Stimulated activated CD4-positive, alpha-beta T cell treated with anti-CD3 and anti-CD28 coated beads, TNF-alpha, amount 100 ng/mL, for 4 hours (primary cell): ENCODE measurements around the gene CCT5.
A peak's percentile ranks its signal among the peaks of the same experiment; 100 is the strongest.
"Not testable (repeated sequence)": the region's sequence is repeated elsewhere in the genome, so short reads cannot be mapped to it uniquely, and the experiment has no call there.

Source experiments
- DNase-seq, 3 experiments: peaks; one replicate each; pipeline ENCODE4 v3.0.0-alpha.2; 2020; ENCODE audit warnings: low read depth in 3 of 3

Gene CCT5

DNA sequence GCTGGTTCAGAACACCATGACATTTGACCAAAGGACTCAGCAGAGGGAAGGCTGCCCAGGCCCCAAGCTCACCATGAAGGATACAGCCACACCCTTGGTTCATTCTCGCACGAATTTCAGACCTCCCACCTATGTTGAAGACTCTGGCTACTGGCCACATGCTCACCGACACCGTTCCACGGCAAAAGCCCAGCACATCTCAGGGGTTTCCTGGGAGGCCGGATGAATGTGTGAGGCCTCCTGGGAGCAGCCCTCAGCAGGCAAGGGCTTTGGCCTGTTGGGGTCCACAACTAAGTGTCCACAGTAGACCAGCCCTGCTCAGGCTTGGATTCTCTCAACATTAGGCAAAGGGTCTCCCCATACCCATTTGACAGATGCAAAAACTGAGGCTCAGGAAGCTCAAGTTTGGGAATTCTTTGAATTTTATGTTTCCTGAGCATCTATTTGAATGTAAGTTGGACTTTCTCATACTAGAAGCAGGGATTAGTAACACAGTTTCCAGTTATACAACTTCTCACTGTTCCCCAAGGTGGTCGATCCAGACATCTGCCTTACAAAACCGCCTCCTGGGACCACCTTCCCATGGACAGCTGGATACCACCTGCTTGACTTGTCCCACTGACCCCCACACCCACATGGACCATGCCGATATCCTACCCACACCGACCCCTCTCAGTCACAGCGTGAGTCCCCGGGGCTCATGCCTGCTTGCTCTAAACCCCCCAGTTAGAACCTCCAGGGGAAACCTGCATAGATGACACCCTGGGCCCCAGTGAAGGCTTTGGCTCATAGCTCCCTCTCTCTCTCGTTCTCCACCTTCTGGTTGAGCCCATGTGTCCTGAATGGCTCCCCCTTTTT, 27.9 kb downstream of the CCT5 start:
- no peak for DNase-seq

DNA sequence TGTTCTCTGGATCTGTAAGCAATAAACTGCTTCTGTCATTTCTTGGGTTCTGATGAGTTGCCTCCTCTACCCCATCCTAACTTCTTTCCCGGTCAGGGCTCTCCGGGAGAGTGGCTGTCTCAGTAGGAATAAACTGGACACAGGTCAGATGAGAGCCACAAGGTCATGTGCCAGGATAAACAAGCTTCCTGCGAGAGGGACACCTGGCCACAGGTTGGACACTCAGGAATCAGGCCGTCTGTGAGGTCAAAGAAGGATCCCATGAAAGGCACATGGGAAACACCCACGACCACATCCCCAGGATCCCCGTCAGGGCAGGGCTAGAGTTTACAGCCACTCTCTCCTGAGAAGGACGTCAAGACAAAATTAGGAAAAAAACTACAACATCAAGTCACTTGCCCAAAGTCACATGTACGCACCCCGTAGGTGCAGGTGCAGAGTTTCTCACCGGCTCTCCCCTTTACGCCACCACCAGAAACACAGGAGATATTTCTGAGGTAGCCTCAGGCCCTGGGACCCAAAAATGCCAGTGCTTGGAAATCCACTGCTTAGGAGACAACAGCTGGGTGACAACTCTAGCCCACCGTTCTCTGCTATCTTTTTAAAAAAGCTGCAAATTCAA, 28.7 kb downstream of the CCT5 start:
- DNase-seq = no peak

GRCh38 chr5:10279328-10279727, 29.2 kb downstream of the CCT5 start:
- DNase-seq = no peak

GRCh38 chr5:10279925-10280720, 30.0 kb downstream of the CCT5 start:
- no peak for DNase-seq

DNA sequence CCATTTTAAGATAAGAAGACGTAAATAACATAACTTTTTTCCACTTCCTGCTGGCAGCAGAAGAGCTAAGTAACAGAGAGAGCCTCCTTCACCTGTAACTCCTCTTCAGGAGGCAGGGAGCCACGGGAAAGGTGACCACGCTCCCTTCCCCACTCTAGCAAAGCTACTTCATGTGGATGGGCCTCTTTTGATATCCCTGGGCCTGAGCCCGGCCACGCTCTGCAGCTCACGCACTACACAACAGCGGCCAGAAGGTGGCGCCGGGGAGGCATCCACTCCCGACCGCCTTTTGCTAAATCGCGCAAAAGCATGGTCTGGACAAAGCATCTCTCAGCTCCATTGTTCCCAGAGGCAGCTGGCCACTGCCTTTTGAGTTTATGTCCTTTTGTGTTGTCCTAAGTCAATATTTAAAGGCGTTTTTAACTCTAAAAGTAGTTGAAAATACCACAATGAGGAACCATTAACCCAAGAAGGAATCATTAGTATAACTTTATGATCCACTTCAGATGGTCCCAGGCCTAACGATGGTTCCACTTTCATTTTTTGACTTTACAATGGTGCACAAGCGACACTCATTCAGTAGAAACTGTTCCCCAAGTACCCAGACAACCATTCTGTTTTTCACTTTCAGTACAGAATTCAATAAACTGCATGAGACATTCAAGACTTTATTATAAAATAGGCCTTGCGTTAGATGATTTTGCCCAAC, 34.0 kb downstream of the CCT5 start:
- DNase-seq = peak; percentile 58 to 68 (median 63)

DNA sequence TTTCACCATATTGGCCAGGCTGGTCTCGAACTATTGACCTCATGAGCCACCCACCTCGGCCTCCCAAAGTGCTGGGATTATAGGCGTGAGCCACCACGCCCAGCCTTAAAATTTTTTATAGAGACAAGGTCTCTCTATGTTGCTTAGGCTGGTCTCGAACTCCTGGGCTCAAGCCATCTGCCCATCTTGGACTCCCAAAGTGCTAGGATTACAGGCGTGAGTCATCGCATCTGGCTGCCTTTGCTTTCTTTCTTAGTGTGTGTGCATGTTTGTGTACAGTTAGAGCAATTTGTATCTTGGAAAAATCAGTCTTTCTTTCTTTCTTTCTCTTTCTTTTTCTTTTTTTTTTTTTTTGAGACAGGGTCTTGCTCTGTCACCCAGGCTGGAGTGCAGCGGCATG, 35.3 kb downstream of the CCT5 start:
- not testable (repeated sequence) for DNase-seq

DNA sequence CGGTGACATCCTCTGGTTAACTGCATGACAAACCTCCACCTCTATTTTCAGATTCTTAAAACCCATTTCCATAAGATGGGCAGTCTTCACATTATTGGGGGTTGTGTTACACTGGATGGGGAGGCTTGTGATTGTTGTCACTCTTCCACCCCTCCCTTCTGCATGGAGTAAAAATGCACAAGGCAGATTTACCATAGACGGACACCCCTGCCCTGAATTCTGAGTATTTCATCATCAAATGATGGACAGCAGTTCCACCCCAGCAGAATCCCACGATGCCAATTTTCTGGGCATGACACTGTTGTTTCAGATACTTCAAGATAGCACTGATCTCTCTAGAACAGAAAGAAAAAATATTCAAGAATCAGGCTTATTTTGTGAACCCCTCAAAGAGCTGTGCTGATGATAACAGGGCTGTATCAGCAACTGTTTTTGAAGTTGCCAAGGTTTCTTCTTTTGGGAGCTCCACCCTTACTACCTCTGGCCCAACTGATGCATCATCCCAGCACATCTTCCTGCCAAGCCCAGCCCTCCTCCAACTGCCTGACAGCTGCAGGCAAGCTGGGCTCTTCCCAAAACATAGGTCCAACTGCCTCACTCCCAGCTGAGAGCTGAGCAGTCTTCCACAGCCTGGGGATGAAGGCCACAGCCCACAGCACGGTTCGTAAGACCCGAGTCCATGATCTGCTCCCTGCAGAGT, 36.2 kb downstream of the CCT5 start:
- DNase-seq = no peak

DNA sequence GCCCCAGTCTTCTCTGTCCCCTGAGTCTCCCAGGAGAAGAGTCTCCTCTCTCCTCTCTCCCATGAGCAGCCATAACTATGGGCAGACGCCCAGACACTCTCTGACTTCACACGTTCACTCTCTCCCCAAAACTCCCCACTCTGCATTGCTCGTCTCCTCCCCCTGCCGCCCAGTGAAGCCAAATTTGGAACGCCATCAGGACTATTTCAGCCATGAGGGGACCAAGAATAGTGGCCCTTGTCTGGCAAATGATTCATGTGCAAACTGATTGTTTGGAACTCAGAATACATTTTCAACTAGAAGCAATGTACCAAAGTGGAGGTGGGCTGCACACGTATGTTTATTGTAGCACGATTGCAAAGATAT, 36.8 kb downstream of the CCT5 start:
- no peak for DNase-seq

DNA sequence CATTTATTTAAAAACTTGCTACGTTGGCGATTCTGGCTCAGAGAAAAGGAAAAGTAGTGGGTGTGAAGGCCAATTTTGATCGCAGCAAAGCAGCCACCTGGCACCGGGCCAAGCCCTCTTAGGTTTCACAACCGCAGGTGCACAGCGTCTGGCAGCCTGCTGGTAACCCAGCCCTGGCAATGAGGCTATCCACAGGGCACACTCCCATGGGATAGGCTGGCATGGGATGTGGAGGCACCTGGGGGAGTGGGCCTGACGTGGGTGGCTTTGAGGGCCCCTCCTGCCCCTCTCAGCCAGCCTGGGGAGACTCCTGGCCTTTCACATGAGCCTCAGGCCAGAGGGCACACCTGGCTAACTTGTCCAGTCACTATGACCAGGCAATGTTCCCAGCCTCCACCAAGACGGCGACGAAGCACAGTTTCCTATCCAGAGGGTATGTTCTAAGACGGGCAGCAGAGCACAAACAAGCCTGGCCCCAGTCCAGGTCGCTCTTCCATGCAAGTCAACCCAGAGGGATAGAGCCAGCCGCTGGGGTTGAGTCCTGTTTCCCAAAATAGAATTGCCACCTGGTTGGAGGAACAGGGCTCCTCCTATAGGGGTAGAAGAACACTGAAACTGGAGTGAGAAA, 38.6 kb downstream of the CCT5 start:
- DNase-seq = no peak

- no peak for DNase-seq
Observed at GRCh38 chr5:10289353-10289752, 39.3 kb downstream of the CCT5 start.

- DNase-seq = no peak
Observed at GRCh38 chr5:10289991-10290390, 39.9 kb downstream of the CCT5 start.

GRCh38 chr5:10290438-10290837, 40.4 kb downstream of the CCT5 start:
- DNase-seq = no peak

- DNase-seq = no peak
Observed at GRCh38 chr5:10291692-10292339, 41.7 kb downstream of the CCT5 start.

DNA sequence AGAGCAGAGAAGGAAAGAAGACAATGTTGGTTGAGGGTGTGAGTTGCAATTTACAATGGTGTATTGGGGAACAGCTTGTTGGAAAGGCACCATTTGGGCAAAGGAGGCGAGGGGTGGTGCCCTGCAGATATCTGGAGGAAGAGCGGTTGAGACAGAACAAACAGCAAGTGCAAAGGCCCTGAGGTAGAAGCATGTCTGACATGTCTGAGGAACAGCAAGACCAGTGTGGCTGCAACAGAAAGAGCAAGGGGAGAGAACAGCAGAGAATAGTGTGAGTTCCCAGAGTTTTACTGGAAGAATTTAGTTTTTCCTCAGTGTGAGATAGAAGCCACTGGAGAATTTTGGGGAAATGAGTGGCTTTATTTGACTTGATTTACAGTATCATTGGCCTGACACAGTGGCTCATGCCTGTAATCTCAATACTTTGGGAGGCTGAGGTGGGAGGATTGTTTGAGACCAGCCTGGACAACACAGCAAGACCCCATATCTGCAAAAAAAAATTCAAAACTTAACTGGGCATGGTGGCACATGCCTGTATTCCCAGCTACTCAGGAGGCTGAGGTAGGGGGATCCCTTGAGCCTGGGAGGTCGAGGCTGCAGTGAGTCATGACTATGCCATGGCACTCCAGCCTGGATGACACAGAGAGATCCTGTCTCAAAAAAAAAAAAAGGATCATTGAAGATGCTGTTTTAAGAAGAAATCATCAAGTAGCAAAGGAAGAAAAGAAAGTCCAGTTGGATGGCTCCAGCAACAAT, 44.0 kb downstream of the CCT5 start:
- DNase-seq = no peak

DNA sequence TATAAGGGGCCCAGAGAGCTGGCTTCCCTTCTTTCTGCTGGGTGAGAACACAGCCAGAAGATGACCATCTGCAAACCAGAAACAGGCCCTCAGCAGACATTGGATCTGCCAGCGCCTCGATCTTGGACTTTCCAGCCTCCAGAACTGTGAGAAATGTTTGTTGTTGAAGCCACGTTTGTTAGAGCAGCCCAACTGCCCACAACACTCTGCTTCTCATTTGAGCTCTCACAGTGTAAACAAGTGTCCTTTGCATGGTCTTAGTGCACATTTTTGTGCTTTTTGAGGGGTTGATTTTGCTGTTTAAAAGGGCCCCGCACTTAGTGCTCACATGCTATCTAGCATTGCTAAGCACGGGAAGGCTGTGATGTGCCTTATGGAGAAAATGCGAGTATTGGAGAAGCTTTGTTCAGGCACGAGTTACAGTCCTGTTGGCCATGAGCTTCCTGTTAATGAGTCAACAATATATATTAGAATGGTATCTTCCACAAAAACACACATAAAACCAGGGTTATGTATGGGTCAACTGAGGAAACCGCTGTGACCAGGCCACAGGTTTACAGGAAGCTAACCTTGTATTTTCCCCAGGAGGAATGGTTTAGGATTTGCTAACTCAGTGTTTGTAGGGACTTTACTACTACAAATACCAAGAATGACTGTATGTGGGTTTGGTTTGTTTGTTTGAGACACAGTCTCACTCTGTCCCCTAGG, 45.7 kb downstream of the CCT5 start:
- DNase-seq = no peak

DNA sequence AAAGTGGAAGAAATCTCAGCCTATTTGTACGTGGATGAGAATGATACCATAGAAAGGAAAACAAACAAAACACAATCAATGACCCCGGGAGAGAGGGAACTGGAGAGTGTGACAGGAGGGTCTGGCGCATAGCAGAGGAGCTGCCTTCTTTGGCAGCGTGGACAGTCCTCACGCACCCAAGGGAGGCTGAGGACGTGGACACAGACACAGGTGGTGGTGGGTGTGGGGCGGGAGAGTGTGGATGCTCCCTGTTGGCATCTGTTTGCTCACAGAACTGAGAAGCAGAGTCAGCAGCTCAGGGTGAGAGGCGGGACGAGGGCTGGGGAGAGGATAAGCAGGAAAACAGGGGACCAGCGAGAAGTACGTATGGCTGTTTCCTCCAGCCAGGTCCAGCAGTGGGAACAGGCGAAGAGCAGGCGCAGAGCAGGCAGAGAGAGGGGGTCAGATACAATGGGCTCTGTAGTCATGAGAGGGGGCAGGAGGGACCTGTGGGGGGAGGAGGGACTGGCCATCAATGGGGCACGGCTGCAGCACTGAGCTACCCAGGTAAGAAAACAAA, 47.6 kb downstream of the CCT5 start:
- no peak for DNase-seq

GRCh38 chr5:10300246-10300645, 50.2 kb downstream of the CCT5 start:
- no peak for DNase-seq

GRCh38 chr5:10301266-10301665, 51.2 kb downstream of the CCT5 start:
- no peak for DNase-seq
